HepG2 (cell line): Measurements from ENCODE around the gene FABP1. TPM values are rescaled to one million over a fixed set of nuclear protein-coding genes. Genes with fewer than 3 reads are reported as not detected.

ENCODE experiments used
- ARHGAP35 ChIP-seq: sonication (generic); formaldehyde crosslinking; IDR thresholded peaks from 2 replicates; pipeline ENCODE4 v1.9.0; 2022; ENCODE audit warnings: mild to moderate bottlenecking, inconsistent platforms, moderate library complexity, missing genetic modification reagents, borderline replicate concordance
- GATAD2A ChIP-seq: IDR thresholded peaks from 2 replicates; pipeline ENCODE4 v1.6.1; 2016
- HNF4G ChIP-seq, 2 experiments: sonication (generic) in 1 of 2; formaldehyde crosslinking in 1 of 2; IDR thresholded peaks; 2 replicates each; pipeline versions ENCODE4 v1.4.0 to v1.6.1; 2011 to 2020; ENCODE audit warnings: borderline replicate concordance in 2 of 2, low read depth in 2 of 2, mild to moderate bottlenecking in 2 of 2, low read length in 1 of 2, missing genetic modification reagents in 1 of 2, moderate library complexity in 1 of 2
- HNRNPK ChIP-seq: fragments of 200-400 bp; formaldehyde crosslinking; IDR thresholded peaks from 2 replicates; pipeline ENCODE4 v1.6.1; 2018; ENCODE audit warnings: low read length, low read depth, moderate library complexity, mild to moderate bottlenecking; ENCODE audit not compliant: poor library complexity, severe bottlenecking
- KDM5B ChIP-seq: sonication (generic); formaldehyde crosslinking; IDR thresholded peaks from 2 replicates; pipeline ENCODE4 v1.4.0; 2020; ENCODE audit warnings: missing genetic modification reagents, mild to moderate bottlenecking, borderline replicate concordance
- PCBP1 ChIP-seq: fragments of 200-400 bp; formaldehyde crosslinking; IDR thresholded peaks from 2 replicates; pipeline ENCODE4 v1.6.1; 2017; ENCODE audit warnings: mild to moderate bottlenecking, low read depth, low read length, borderline replicate concordance
- PHF8 ChIP-seq: sonication (generic); formaldehyde crosslinking; IDR thresholded peaks from 2 replicates; pipeline ENCODE4 v1.5.0; 2020; ENCODE audit warnings: missing genetic modification reagents
- RFXANK ChIP-seq: IDR thresholded peaks from 2 replicates; pipeline ENCODE4 v1.6.1; 2016
- ZFP82 ChIP-seq: sonication (generic); formaldehyde crosslinking; IDR thresholded peaks from 2 replicates; pipeline ENCODE4 v1.5.1; 2020; ENCODE audit warnings: mild to moderate bottlenecking, missing genetic modification reagents, borderline replicate concordance
- ZNF550 ChIP-seq: sonication (generic); formaldehyde crosslinking; IDR thresholded peaks from 2 replicates; pipeline ENCODE4 v1.4.0; 2020; ENCODE audit warnings: mild to moderate bottlenecking, missing genetic modification reagents, borderline replicate concordance
- ZNF781 ChIP-seq: sonication (generic); formaldehyde crosslinking; IDR thresholded peaks from 2 replicates; pipeline ENCODE4 v1.5.1; 2020; ENCODE audit warnings: borderline replicate concordance, mild to moderate bottlenecking, missing genetic modification reagents; ENCODE audit errors: not compliant biosample characterization
- ZSCAN22 ChIP-seq: sonication (generic); formaldehyde crosslinking; IDR thresholded peaks from 2 replicates; pipeline ENCODE4 v1.4.0; 2020; ENCODE audit warnings: mild to moderate bottlenecking, missing genetic modification reagents
- polyA plus RNA-seq, 8 experiments: library from polyadenylated mRNA; depleted of rRNA in 3 of 8; stranded (reverse) in 7 of 8; unstranded in 1 of 8; fragments of >200 nt; fragmentation: Illumina TruSeq in 4 of 8; extraction: Trizol in 4 of 8; gene quantifications; 2 replicates each; pipeline versions ENCODE4 v1.2.1 to v1.2.3, GENCODE V29; 2011 to 2016; ENCODE audit warnings: low read depth in 4 of 8, missing spikeins in 1 of 8, mixed read lengths in 1 of 8; ENCODE audit not compliant: insufficient read depth in 1 of 8
- total RNA-seq, 5 experiments: library from RNA; depleted of rRNA; stranded (reverse); fragments of >200 nt; fragmentation: Illumina TruSeq; extraction: Trizol; gene quantifications; 2 replicates each; pipeline ENCODE4 v1.2.3, GENCODE V29; 2016; ENCODE audit warnings: low read depth in 1 of 5
- TF ChIP-seq, protein P1 (sequence below): sonication (generic); formaldehyde crosslinking; IDR thresholded peaks from 2 replicates; pipeline ENCODE4 v1.8.0; 2022; ENCODE audit warnings: mild to moderate bottlenecking, missing genetic modification reagents, borderline replicate concordance
- TF ChIP-seq, protein P2 (sequence below): sonication (generic); formaldehyde crosslinking; IDR thresholded peaks from 2 replicates; pipeline ENCODE4 v1.4.0; 2020; ENCODE audit warnings: missing genetic modification reagents, borderline replicate concordance
- TF ChIP-seq, protein P3 (sequence below): sonication (generic); formaldehyde crosslinking; IDR thresholded peaks from 2 replicates; pipeline ENCODE4 v1.8.0; 2022; ENCODE audit warnings: missing genetic modification reagents, mild to moderate bottlenecking, inconsistent platforms, borderline replicate concordance
- TF ChIP-seq, protein P4 (sequence below): fragments of 450-650 bp; IDR thresholded peaks from 2 replicates; pipeline ENCODE4 v1.6.1; 2016
- TF ChIP-seq, protein P5 (sequence below): sonication (generic); formaldehyde crosslinking; IDR thresholded peaks from 2 replicates; pipeline ENCODE4 v1.4.0; 2020; ENCODE audit warnings: mild to moderate bottlenecking, missing genetic modification reagents

Gene FABP1
- total and polyA plus RNA-seq, 2 of the 13 experiments (the other 11 are each of a cell fraction or from before 2014, with no cell fraction given) = 644 to 1,608 TPM

DNA sequence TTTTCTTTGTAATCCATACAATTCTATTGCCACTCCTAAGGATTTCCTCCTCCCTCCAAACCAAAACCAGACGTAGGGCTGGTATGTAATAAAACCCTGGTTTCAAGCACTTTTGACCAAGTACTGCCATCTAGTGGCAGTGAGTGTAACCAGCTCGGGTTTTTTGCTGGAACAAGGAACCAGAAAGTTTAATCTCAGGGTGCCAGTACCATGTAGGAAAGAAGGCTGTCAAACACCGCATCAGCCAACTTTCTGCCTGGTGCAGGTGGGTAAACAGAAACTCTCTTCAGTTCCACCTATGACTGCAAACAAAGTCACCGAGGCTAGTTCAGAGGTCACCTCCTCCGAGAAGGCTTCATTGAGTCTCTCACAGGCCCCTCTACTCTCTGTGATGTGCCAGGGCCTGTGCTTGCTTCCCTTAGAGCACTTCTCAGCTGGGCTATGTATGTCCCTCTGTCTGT, 32.1 kb upstream of the FABP1 start (continued):
- TF ChIP-seq, protein P1, sequence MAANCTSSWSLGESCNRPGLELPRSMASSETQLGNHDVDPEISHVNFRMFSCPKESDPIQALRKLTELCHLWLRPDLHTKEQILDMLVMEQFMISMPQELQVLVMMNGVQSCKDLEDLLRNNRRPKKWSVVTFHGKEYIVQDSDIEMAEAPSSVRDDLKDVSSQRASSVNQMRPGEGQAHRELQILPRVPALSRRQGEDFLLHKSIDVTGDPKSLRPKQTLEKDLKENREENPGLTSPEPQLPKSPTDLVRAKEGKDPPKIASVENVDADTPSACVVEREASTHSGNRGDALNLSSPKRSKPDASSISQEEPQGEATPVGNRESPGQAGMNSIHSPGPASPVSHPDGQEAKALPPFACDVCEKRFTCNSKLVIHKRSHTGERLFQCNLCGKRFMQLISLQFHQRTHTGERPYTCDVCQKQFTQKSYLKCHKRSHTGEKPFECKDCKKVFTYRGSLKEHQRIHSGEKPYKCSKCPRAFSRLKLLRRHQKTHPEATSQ (CRISPR knock-in tag) = no peak
- TF ChIP-seq, protein P2, sequence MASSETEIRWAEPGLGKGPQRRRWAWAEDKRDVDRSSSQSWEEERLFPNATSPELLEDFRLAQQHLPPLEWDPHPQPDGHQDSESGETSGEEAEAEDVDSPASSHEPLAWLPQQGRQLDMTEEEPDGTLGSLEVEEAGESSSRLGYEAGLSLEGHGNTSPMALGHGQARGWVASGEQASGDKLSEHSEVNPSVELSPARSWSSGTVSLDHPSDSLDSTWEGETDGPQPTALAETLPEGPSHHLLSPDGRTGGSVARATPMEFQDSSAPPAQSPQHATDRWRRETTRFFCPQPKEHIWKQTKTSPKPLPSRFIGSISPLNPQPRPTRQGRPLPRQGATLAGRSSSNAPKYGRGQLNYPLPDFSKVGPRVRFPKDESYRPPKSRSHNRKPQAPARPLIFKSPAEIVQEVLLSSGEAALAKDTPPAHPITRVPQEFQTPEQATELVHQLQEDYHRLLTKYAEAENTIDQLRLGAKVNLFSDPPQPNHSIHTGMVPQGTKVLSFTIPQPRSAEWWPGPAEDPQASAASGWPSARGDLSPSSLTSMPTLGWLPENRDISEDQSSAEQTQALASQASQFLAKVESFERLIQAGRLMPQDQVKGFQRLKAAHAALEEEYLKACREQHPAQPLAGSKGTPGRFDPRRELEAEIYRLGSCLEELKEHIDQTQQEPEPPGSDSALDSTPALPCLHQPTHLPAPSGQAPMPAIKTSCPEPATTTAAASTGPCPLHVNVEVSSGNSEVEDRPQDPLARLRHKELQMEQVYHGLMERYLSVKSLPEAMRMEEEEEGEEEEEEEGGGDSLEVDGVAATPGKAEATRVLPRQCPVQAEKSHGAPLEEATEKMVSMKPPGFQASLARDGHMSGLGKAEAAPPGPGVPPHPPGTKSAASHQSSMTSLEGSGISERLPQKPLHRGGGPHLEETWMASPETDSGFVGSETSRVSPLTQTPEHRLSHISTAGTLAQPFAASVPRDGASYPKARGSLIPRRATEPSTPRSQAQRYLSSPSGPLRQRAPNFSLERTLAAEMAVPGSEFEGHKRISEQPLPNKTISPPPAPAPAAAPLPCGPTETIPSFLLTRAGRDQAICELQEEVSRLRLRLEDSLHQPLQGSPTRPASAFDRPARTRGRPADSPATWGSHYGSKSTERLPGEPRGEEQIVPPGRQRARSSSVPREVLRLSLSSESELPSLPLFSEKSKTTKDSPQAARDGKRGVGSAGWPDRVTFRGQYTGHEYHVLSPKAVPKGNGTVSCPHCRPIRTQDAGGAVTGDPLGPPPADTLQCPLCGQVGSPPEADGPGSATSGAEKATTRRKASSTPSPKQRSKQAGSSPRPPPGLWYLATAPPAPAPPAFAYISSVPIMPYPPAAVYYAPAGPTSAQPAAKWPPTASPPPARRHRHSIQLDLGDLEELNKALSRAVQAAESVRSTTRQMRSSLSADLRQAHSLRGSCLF (CRISPR knock-in tag) = no peak
- TF ChIP-seq HNRNPK (no peak), ZNF781 (CRISPR knock-in tag) (no peak), GATAD2A (CRISPR knock-in tag) (peak; percentile 53), HNF4G (IDR thresholded peaks at IDR 0.05; ENCODE audit: borderline replicate concordance, low read depth, low read length) (no peak), HNF4G (CRISPR knock-in tag; IDR thresholded peaks at IDR 0.05; ENCODE audit: borderline replicate concordance, low read depth) (no peak), RFXANK (CRISPR knock-in tag) (peak; percentile 88), PCBP1 (no peak), KDM5B (CRISPR knock-in tag) (no peak), ZNF550 (no peak), ZFP82 (CRISPR knock-in tag) (0 out of 2 replicates have a peak, but pooled peaks have one; percentile 52), ARHGAP35 (no peak), PHF8 (peak; percentile 39; the same call in 1 of the 2 replicates), ZSCAN22 (no peak)
- TF ChIP-seq, protein P3, sequence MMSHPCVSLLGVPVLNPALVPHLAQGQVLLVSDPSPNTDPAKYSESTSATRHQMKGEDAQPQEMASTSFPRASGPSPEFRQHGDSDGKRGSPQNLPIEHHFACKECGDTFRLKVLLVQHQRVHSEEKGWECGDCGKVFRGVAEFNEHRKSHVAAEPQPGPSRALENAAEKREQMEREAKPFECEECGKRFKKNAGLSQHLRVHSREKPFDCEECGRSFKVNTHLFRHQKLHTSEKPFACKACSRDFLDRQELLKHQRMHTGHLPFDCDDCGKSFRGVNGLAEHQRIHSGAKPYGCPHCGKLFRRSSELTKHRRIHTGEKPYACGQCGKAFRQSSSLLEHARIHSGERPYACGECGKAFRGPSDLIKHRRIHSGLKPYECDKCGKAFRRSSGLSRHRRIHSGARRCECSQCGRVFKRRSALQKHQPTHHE (CRISPR knock-in tag) = no peak
- TF ChIP-seq, protein P4, sequence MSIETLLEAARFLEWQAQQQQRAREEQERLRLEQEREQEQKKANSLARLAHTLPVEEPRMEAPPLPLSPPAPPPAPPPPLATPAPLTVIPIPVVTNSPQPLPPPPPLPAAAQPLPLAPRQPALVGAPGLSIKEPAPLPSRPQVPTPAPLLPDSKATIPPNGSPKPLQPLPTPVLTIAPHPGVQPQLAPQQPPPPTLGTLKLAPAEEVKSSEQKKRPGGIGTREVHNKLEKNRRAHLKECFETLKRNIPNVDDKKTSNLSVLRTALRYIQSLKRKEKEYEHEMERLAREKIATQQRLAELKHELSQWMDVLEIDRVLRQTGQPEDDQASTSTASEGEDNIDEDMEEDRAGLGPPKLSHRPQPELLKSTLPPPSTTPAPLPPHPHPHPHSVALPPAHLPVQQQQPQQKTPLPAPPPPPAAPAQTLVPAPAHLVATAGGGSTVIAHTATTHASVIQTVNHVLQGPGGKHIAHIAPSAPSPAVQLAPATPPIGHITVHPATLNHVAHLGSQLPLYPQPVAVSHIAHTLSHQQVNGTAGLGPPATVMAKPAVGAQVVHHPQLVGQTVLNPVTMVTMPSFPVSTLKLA = no peak
- TF ChIP-seq, protein P5, sequence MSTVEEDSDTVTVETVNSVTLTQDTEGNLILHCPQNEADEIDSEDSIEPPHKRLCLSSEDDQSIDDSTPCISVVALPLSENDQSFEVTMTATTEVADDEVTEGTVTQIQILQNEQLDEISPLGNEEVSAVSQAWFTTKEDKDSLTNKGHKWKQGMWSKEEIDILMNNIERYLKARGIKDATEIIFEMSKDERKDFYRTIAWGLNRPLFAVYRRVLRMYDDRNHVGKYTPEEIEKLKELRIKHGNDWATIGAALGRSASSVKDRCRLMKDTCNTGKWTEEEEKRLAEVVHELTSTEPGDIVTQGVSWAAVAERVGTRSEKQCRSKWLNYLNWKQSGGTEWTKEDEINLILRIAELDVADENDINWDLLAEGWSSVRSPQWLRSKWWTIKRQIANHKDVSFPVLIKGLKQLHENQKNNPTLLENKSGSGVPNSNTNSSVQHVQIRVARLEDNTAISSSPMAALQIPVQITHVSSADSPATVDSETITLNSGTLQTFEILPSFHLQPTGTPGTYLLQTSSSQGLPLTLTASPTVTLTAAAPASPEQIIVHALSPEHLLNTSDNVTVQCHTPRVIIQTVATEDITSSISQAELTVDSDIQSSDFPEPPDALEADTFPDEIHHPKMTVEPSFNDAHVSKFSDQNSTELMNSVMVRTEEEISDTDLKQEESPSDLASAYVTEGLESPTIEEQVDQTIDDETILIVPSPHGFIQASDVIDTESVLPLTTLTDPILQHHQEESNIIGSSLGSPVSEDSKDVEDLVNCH = no peak
